ENCODE results near the gene FAAH.
"Not testable (repeated sequence)": the region's sequence is repeated elsewhere in the genome, so short reads cannot be mapped to it uniquely, and the experiment has no call there.

Gene FAAH

GRCh38 chr1:46367072-46367471 lies 27.0 kb upstream of the FAAH start:
- no peak for DNase-seq (ENCODE audit: low spot score)
- no peak for TF ChIP-seq CTCF (IDR thresholded peaks at IDR 0.05; ENCODE audit: extremely low read depth, missing control alignments)

- DNase-seq (ENCODE audit: low spot score) = not testable (repeated sequence)
These were observed 26.4 kb upstream of the FAAH start for GRCh38 chr1:46367701-46368100.

- TF ChIP-seq CTCF (IDR thresholded peaks at IDR 0.05; ENCODE audit: extremely low read depth, missing control alignments) = no peak
- no peak for DNase-seq (ENCODE audit: low spot score)
These were observed 25.3 kb upstream of the FAAH start for GRCh38 chr1:46368791-46369190.

- no peak for TF ChIP-seq CTCF (IDR thresholded peaks at IDR 0.05; ENCODE audit: extremely low read depth, missing control alignments)
- DNase-seq (ENCODE audit: low spot score) = no peak
These were observed 24.4 kb upstream of the FAAH start for GRCh38 chr1:46369542-46370213.

GRCh38 chr1:46370214-46370633 lies 23.9 kb upstream of the FAAH start:
- peak; percentile 56 for DNase-seq (ENCODE audit: low spot score)
- no peak for TF ChIP-seq CTCF (IDR thresholded peaks at IDR 0.05; ENCODE audit: extremely low read depth, missing control alignments)

GRCh38 chr1:46372431-46372830 lies 21.7 kb upstream of the FAAH start:
- no peak for TF ChIP-seq CTCF (IDR thresholded peaks at IDR 0.05; ENCODE audit: extremely low read depth, missing control alignments)
- no peak for DNase-seq (ENCODE audit: low spot score)

GRCh38 chr1:46379996-46380395 lies 14.1 kb upstream of the FAAH start:
- no peak for DNase-seq (ENCODE audit: low spot score)
- TF ChIP-seq CTCF (IDR thresholded peaks at IDR 0.05; ENCODE audit: extremely low read depth, missing control alignments) = no peak

- no peak for DNase-seq (ENCODE audit: low spot score)
- TF ChIP-seq CTCF (IDR thresholded peaks at IDR 0.05; ENCODE audit: extremely low read depth, missing control alignments) = no peak
These were observed 13.6 kb upstream of the FAAH start for GRCh38 chr1:46380508-46380907.
